Karpas-422 (cell line): ENCODE results near the gene TRPC4. TPM values are rescaled to one million over a fixed set of nuclear protein-coding genes. Genes with fewer than 3 reads are reported as not detected.

Experiments
- DNase-seq: peaks from one replicate; pipeline ENCODE4 v3.0.0-alpha.2; 2015
- H2AFZ ChIP-seq: fragments of 200-600 bp; sonication (generic); 2 replicates; pipeline ENCODE4 v1.6.1; 2014; ENCODE audit warnings: antibody characterized with exemption, low read length, mixed read lengths
- H3K27ac ChIP-seq: fragments of 200-600 bp; sonication (generic); 2 replicates; pipeline ENCODE4 v1.5.1; 2014; ENCODE audit warnings: mild to moderate bottlenecking, low read length, moderate library complexity
- H3K27me3 ChIP-seq: fragments of 200-600 bp; sonication (generic); 2 replicates; pipeline ENCODE4 v1.6.1; 2014; ENCODE audit warnings: low read length, mixed read lengths
- H3K36me3 ChIP-seq: fragments of 200-600 bp; sonication (generic); 2 replicates; pipeline ENCODE4 v1.6.1; 2014; ENCODE audit warnings: low read length, mixed read lengths; ENCODE audit not compliant: insufficient read depth
- H3K4me1 ChIP-seq: fragments of 200-600 bp; sonication (generic); 2 replicates; pipeline ENCODE4 v1.6.1; 2014; ENCODE audit warnings: mild to moderate bottlenecking, low read length, mixed read lengths
- H3K4me2 ChIP-seq: fragments of 200-600 bp; sonication (generic); 2 replicates; pipeline ENCODE4 v1.6.1; 2014; ENCODE audit warnings: low read length, low read depth, mild to moderate bottlenecking; ENCODE audit not compliant: poor library complexity, severe bottlenecking
- H3K4me3 ChIP-seq: fragments of 200-600 bp; sonication (generic); 2 replicates; pipeline ENCODE4 v1.5.1; 2014; ENCODE audit warnings: mild to moderate bottlenecking, antibody characterized with exemption, low read length, mixed read lengths
- H3K79me2 ChIP-seq: fragments of 200-600 bp; sonication (generic); 2 replicates; pipeline ENCODE4 v1.6.1; 2014; ENCODE audit warnings: mild to moderate bottlenecking, low read length, mixed read lengths
- H3K9ac ChIP-seq: fragments of 200-600 bp; sonication (generic); 2 replicates; pipeline ENCODE4 v1.6.0; 2014; ENCODE audit warnings: low read length
- H3K9me2 ChIP-seq: fragments of 200-600 bp; sonication (generic), shearing (Covaris generic); replicated peaks from 2 replicates; pipeline ENCODE4 v1.6.0; 2014; ENCODE audit warnings: mild to moderate bottlenecking, low read length, moderate library complexity; ENCODE audit not compliant: insufficient read depth
- H3K9me3 ChIP-seq: fragments of 300-700, 200-600 bp; sonication (generic); 2 replicates; pipeline ENCODE4 v1.6.1; 2014; ENCODE audit warnings: low read length, mixed read lengths
- H4K20me1 ChIP-seq: fragments of 200-600 bp; sonication (generic); 2 replicates; pipeline ENCODE4 v1.6.1; 2014; ENCODE audit warnings: mild to moderate bottlenecking, antibody characterized with exemption, low read length, low read depth; ENCODE audit not compliant: insufficient read depth
- total RNA-seq: library from RNA; depleted of rRNA; stranded (reverse); fragments of >200 nt; shearing (Covaris generic); gene quantifications from 2 replicates; pipeline ENCODE4 v1.2.3, GENCODE V29; 2014; ENCODE audit warnings: low replicate concordance; rRNA removed

Gene TRPC4
- 0.25 TPM in 1 of 2 replicates, not detected in the other for total RNA-seq

DNA sequence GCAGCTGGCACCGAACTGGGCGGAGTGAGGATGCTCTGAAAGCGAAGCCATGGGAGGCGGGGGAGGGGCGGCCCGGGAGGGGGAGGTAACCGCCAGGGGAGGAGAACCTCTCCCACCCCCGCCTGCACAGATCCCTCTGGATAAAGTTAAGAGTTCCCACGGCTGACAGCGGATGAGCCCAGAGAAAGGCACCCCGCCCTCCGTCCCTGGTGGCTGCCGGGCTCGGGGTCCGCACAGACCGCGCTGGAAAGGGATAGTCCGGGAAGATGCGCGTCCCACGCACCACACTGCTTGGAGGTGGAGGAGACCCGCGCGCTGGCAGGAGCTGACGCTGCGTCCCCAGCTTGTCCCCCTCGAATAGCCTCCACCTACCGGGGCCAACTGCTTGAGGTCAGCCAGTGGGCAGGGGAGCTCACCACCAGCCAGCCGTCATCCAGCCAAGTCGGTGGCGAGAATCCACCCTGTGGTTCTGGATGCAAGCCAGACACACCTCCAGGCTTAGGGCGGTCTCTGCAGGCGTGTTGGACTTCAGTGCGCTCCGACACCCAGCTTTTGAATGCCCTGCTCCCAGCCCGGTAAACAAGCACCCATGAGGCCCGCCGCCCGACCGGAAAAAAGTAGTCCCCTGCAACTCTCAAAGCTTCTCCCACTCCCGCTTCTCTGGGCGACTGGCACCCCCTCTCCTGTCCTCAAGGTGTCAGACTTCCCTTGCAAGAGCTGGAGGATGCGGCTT, at the start of gene TRPC4:
TSS of gene TRPC4 (minus strand) at position 17 of the 733 bp plus-strand sequence. CDS start 86,439 bp downstream, outside the sequence.
- Histone ChIP-seq H3K4me3 (no peak within 1 kb of the TSS), H3K4me2 (no peak within 1 kb of the TSS)

DNA sequence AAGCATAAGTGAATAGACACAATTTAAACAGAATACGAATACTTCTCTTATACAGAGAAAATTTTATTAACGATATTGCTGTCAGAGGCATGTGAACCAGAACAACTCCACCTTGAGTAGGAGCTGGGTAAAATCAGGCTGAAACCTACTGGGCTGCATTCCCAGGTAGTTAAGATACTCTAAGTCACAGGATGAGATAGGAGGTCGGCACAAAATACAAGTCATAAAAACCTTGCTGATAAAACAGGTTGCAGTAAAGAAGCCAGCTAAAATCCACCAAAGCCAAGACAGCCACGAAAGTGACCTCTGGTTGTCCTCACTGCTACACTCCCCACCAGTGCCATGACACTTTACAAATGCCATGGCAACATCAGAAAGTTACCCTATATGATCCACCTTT, 49.2 kb upstream of the TRPC4 start:
- H3K9me3 ChIP-seq = peaks cover 4% of the 10 kb centered on the region
- no peaks in the 10 kb centered on the region for H3K79me2 ChIP-seq
- DNase-seq = no peak
- no peak overlapping the region for H2AFZ ChIP-seq
- H3K4me3 ChIP-seq = no peak overlapping the region
- no peak overlapping the region for H3K9ac ChIP-seq
- H3K36me3 ChIP-seq = no peaks in the 10 kb centered on the region
- H3K27ac ChIP-seq = no peak overlapping the region
- H3K4me1 ChIP-seq = no peaks in the 10 kb centered on the region
- H3K4me2 ChIP-seq = no peak overlapping the region
- H4K20me1 ChIP-seq = no peaks in the 10 kb centered on the region
- H3K9me2 ChIP-seq = peaks cover 3% of the 10 kb centered on the region; the same call in 1 of the 2 replicates
- H3K27me3 ChIP-seq = no peaks in the 10 kb centered on the region

More for the DNA sequence above, at the start of gene TRPC4:
- Histone ChIP-seq H3K27me3 (no peaks in the 10 kb centered on the region), H3K9me2 (no peaks in the 10 kb centered on the region), H4K20me1 (no peaks in the 10 kb centered on the region), H3K79me2 (no peaks in the 10 kb centered on the region), H2AFZ (no peak within 1 kb of the TSS), H3K36me3 (no peaks in the 10 kb centered on the region), H3K9me3 (no peaks in the 10 kb centered on the region), H3K4me1 (no peaks in the 10 kb centered on the region), H3K27ac (no peak within 1 kb of the TSS), H3K9ac (no peak within 1 kb of the TSS)
- no peak for DNase-seq

DNA sequence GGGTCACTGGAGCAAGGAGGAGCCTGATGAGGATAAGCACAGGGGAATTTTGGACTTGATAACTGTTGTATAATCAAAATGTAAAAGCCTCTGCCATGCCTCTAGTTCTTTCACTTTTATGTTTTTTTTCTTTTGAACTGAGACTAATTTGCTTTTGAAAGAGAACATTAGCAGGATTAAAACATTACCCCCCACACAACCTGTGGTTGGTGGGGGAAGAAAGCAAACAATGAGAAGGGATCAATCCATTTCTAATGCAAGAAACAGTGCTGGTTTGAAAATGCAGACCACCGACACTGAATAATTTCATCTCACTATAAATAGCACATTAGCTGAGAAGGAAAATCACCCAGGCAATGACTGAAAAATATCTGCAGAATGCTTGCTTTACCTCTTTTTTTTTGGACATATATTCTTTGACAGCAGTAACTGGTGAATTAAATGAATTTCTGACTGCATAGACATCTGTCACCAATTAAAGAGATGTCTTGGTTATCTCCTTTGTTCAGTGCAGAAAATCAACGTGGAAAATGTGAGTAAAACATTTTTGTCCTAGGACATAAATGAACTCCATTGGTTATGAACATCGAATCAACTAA, 48.6 kb upstream of the TRPC4 start:
- no peaks in the 10 kb centered on the region for H3K27me3 ChIP-seq
- H4K20me1 ChIP-seq = no peaks in the 10 kb centered on the region
- H3K4me3 ChIP-seq = no peak overlapping the region
- no peak overlapping the region for H3K27ac ChIP-seq
- no peak for DNase-seq
- H3K79me2 ChIP-seq = no peaks in the 10 kb centered on the region
- H2AFZ ChIP-seq = no peak overlapping the region
- H3K9me3 ChIP-seq = peaks cover 4% of the 10 kb centered on the region; the same call in 1 of the 2 replicates
- no peaks in the 10 kb centered on the region for H3K4me1 ChIP-seq
- no peaks in the 10 kb centered on the region for H3K36me3 ChIP-seq
- no peak overlapping the region for H3K4me2 ChIP-seq
- H3K9me2 ChIP-seq = no peaks in the 10 kb centered on the region
- H3K9ac ChIP-seq = no peak overlapping the region

DNA sequence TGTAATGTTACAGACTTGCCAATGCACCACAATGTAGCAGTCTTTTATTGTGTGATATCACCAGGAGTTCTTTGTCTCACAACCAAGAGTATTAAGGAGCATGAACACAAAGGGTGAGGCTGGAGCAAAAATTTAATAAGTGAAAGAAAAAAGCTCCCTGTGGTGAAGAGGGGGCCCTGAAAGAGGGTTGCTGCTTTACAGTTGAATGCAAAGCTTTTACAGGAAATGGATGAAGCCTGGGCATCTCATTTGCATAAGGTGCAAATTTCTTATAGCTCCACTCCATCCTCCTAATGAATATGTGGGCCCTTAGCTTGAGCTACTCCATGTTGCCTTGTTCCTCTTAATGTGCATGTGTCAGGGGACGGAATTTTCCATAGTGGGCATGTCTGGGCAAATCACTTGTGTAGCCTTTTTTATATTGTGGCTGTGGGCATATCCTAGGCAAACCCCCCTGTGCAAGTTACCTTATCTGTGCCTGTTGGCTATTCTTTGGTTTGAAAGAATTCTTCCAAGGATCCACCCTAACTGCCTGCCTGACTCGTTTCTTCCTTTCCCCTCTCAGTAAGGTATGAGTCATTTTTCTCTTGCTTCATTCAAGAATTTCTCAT, 45.3 kb upstream of the TRPC4 start:
- no peak overlapping the region for H3K9ac ChIP-seq
- no peak overlapping the region for H3K4me2 ChIP-seq
- no peak for DNase-seq
- no peak overlapping the region for H3K4me3 ChIP-seq
- no peak overlapping the region for H2AFZ ChIP-seq
- no peaks in the 10 kb centered on the region for H3K27me3 ChIP-seq
- no peaks in the 10 kb centered on the region for H3K9me2 ChIP-seq
- no peaks in the 10 kb centered on the region for H3K4me1 ChIP-seq
- H3K27ac ChIP-seq = no peak overlapping the region
- 0 out of 2 replicates have a peak, but pooled peaks cover 6% of the 10 kb centered on the region for H3K9me3 ChIP-seq
- no peaks in the 10 kb centered on the region for H3K79me2 ChIP-seq
- H3K36me3 ChIP-seq = no peaks in the 10 kb centered on the region
- H4K20me1 ChIP-seq = no peaks in the 10 kb centered on the region

DNA sequence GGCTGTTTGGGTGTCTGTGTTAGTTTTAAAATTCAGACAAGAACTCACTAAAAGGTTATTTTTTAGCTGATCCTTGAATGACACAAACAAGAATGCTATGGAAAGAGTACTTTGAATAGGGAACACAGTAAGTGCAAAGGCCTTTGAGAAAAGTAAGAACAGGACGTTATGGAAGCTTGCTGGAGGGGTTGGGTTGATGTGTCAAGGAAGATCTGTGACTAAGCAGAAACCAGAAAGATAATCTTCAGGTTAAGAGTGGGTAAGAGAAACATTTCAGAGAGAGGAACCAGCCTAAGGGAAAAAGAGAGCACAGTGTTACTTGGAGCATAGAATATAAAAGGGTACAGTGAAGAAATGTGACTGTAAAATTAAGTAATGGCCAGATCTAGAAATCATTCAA, 41.2 kb upstream of the TRPC4 start:
- no peak overlapping the region for H3K4me2 ChIP-seq
- no peaks in the 10 kb centered on the region for H3K27me3 ChIP-seq
- no peak overlapping the region for H2AFZ ChIP-seq
- H3K9me2 ChIP-seq = no peaks in the 10 kb centered on the region
- H3K36me3 ChIP-seq = no peaks in the 10 kb centered on the region
- H3K9me3 ChIP-seq = 0 out of 2 replicates have a peak, but pooled peaks cover 6% of the 10 kb centered on the region
- no peaks in the 10 kb centered on the region for H3K4me1 ChIP-seq
- no peak overlapping the region for H3K9ac ChIP-seq
- H4K20me1 ChIP-seq = no peaks in the 10 kb centered on the region
- H3K4me3 ChIP-seq = no peak overlapping the region
- no peak for DNase-seq
- no peak overlapping the region for H3K27ac ChIP-seq
- no peaks in the 10 kb centered on the region for H3K79me2 ChIP-seq

DNA sequence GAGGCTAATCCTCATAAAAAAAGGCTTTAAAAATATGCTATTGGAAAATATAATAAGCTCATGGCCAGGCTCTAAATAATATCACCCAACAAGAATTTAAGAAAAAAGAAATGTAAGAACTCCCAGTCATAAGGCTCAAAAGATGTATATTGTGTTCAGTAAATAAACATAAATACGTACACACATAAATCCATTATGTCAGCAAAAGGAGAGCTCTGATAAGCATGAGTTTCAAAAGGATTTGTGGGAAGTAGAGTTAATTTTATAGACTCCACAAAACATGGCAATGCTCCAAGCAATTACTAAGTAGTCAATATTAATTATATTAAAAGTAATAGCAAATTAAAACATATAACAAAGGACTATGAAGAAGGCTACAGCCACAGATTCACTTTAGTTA, 37.3 kb upstream of the TRPC4 start:
- no peak overlapping the region for H3K4me3 ChIP-seq
- no peaks in the 10 kb centered on the region for H3K79me2 ChIP-seq
- H3K4me2 ChIP-seq = no peak overlapping the region
- H3K27ac ChIP-seq = no peak overlapping the region
- no peak for DNase-seq
- no peaks in the 10 kb centered on the region for H3K36me3 ChIP-seq
- no peaks in the 10 kb centered on the region for H3K9me2 ChIP-seq
- H2AFZ ChIP-seq = no peak overlapping the region
- no peak overlapping the region for H3K9ac ChIP-seq
- H3K9me3 ChIP-seq = peaks cover 2% of the 10 kb centered on the region; the same call in 1 of the 2 replicates
- H3K27me3 ChIP-seq = no peaks in the 10 kb centered on the region
- no peaks in the 10 kb centered on the region for H3K4me1 ChIP-seq
- no peaks in the 10 kb centered on the region for H4K20me1 ChIP-seq

DNA sequence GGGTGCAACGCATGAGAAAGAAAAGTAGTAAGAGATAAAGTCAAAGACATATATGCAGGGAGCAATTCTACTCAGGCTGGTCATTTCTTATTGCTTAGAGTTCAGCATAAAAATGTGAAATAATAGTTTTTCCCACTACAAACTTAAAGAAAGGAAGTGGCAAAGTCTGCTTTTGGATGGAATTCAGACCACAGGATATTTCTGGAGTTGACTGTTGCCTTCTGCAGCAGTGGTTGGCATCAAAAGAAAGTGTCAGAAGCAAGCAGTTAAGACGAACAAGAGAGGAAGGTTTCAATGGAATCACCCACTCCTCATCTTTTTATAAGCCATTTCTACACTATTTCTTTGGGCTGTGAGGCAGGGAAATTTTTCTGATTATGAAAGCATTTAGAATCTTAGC, 36.2 kb upstream of the TRPC4 start:
- H3K4me2 ChIP-seq = no peak overlapping the region
- H3K36me3 ChIP-seq = no peaks in the 10 kb centered on the region
- H3K79me2 ChIP-seq = no peaks in the 10 kb centered on the region
- no peaks in the 10 kb centered on the region for H3K4me1 ChIP-seq
- no peaks in the 10 kb centered on the region for H3K27me3 ChIP-seq
- H3K27ac ChIP-seq = no peak overlapping the region
- no peaks in the 10 kb centered on the region for H3K9me2 ChIP-seq
- no peak for DNase-seq
- H3K9me3 ChIP-seq = no peaks in the 10 kb centered on the region; the same call in 1 of the 2 replicates
- H3K9ac ChIP-seq = no peak overlapping the region
- H4K20me1 ChIP-seq = no peaks in the 10 kb centered on the region
- no peak overlapping the region for H3K4me3 ChIP-seq
- H2AFZ ChIP-seq = no peak overlapping the region

DNA sequence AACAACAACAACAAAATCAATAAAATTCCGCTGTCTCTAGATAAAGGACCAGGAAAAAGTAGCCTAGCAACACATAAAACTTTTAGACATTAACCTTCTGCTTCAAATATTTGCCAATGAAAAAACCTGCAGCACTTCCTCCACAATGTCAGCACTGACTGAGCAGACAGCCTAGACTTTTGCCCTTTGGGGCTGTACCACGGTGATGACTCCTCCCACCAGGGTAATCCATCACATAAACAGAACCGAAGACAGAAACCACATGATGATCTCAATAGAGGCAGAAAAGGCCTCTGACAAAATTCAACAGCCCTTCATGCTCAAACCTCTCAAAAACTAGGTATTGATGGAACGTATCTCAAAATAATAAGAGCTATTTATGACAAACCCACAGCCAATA, 30.2 kb upstream of the TRPC4 start:
- H2AFZ ChIP-seq = no peak overlapping the region

More for the DNA sequence above, 30.2 kb upstream of the TRPC4 start:
- Histone ChIP-seq H3K27me3 (no peaks in the 10 kb centered on the region), H3K9ac (no peak overlapping the region), H3K9me3 (no peaks in the 10 kb centered on the region; the same call in 1 of the 2 replicates), H3K36me3 (no peaks in the 10 kb centered on the region), H3K27ac (no peak overlapping the region), H3K4me2 (no peak overlapping the region), H3K79me2 (no peaks in the 10 kb centered on the region), H3K9me2 (0 out of 2 replicates have a peak, but pooled peaks cover 3% of the 10 kb centered on the region), H3K4me3 (no peak overlapping the region), H3K4me1 (no peaks in the 10 kb centered on the region), H4K20me1 (no peaks in the 10 kb centered on the region)
- DNase-seq = no peak
